GM06990 (cell line): ENCODE measurements around the gene SLC52A3.

Source experiments
- DNase-seq: peaks from one replicate; pipeline ENCODE4 v3.0.0-alpha.2; 2011; ENCODE audit not compliant: insufficient read length; ENCODE audit errors: extremely low read depth
- H3K27me3 ChIP-seq: replicated peaks from 2 replicates; pipeline ENCODE4 v1.6.0; 2011; ENCODE audit warnings: low read length; ENCODE audit not compliant: control insufficient read depth, insufficient read depth
- H3K36me3 ChIP-seq: 2 replicates; pipeline ENCODE4 v1.5.1; 2011; ENCODE audit warnings: low read length; ENCODE audit not compliant: control insufficient read depth, insufficient read depth
- H3K4me3 ChIP-seq: replicated peaks from 2 replicates; pipeline ENCODE4 v1.5.1; 2011; ENCODE audit warnings: low read depth, mild to moderate bottlenecking, control low read depth, low read length
- CTCF ChIP-seq: IDR thresholded peaks from 2 replicates; pipeline ENCODE4 v1.5.1; 2011; ENCODE audit warnings: low read length, control low read depth, mild to moderate bottlenecking, inconsistent platforms; ENCODE audit not compliant: insufficient read depth, poor library complexity, severe bottlenecking

SLC52A3 gene

GRCh38 chr20:772806-773205, 4.5 kb upstream of the SLC52A3 start:
- H3K27me3 ChIP-seq, result no peaks in the 10 kb centered on the region; the same call in 1 of the 2 replicates
- no peak for TF ChIP-seq CTCF
- H3K4me3 ChIP-seq, result no peak overlapping the region
- no peaks in the 10 kb centered on the region for H3K36me3 ChIP-seq
- DNase-seq, result no peak

- no peaks in the 10 kb centered on the region for H3K36me3 ChIP-seq
- H3K4me3 ChIP-seq, result no peak overlapping the region
- H3K27me3 ChIP-seq, result no peaks in the 10 kb centered on the region; the same call in 1 of the 2 replicates
- no peak for TF ChIP-seq CTCF
- DNase-seq, result no peak
Observed at GRCh38 chr20:771741-772464, 3.6 kb upstream of the SLC52A3 start.

- TF ChIP-seq CTCF, result no peak
- Histone ChIP-seq H3K36me3 (no peaks in the 10 kb centered on the region), H3K4me3 (no peak overlapping the region), H3K27me3 (no peaks in the 10 kb centered on the region; the same call in 1 of the 2 replicates)
- DNase-seq, result no peak
Observed at GRCh38 chr20:770691-771090, 2.4 kb upstream of the SLC52A3 start.

- TF ChIP-seq CTCF, result no peak
- DNase-seq, result no peak
- H3K27me3 ChIP-seq, result no peaks in the 10 kb centered on the region
Observed at GRCh38 chr20:766906-767305, 1.4 kb downstream of the SLC52A3 start.

GRCh38 chr20:764255-764654, 4.0 kb downstream of the SLC52A3 start:
- DNase-seq, result no peak
- Histone ChIP-seq H3K4me3 (no peak overlapping the region), H3K36me3 (no peaks in the 10 kb centered on the region), H3K27me3 (no peaks in the 10 kb centered on the region)
- no peak for TF ChIP-seq CTCF

More at GRCh38 chr20:766906-767305, 1.4 kb downstream of the SLC52A3 start:
- H3K4me3 ChIP-seq, result no peak overlapping the region
- H3K36me3 ChIP-seq, result no peaks in the 10 kb centered on the region
